Vagina (tissue), 2 donors: ENCODE measurements around the gene FLVCR1. TPM values are rescaled to one million over a fixed set of nuclear protein-coding genes. Genes with fewer than 3 reads are reported as not detected.
"Not testable (repeated sequence)": the region's sequence is repeated elsewhere in the genome, so short reads cannot be mapped to it uniquely, and the experiment has no call there.

ENCODE experiments used
- DNase-seq, 2 donors: peaks; one replicate each; pipeline ENCODE4 v3.0.0-alpha.2; 2017; ENCODE audit errors: extremely low spot score in 2 of 2
- H3K27ac ChIP-seq: fragments of 200-600 bp; sonication (generic); one replicate; pipeline ENCODE4 v1.5.1; 2019
- H3K27me3 ChIP-seq: fragments of 200-600 bp; sonication (generic); one replicate; pipeline ENCODE4 v1.5.1; 2019
- H3K36me3 ChIP-seq, 2 donors: fragments of 200-600 bp; sonication (generic); one replicate each; pipeline ENCODE4 v1.5.1; 2017 to 2019
- H3K4me1 ChIP-seq: fragments of 200-600 bp; sonication (generic); one replicate; pipeline ENCODE4 v1.5.1; 2019
- H3K4me3 ChIP-seq, 2 donors: fragments of 200-600 bp; sonication (generic); 1 replicate in 1 of 2; 2 replicates in 1 of 2; pipeline ENCODE4 v1.5.1; 2016 to 2019
- H3K9me3 ChIP-seq: fragments of 200-600 bp; sonication (generic); one replicate; pipeline ENCODE4 v1.5.1; 2019
- POLR2A ChIP-seq, 2 donors: fragments of 450-650 bp; IDR thresholded peaks; one replicate each; pipeline ENCODE4 v1.6.1; 2017; ENCODE audit warnings: antibody characterized with exemption in 2 of 2, mild to moderate bottlenecking in 2 of 2, moderate library complexity in 2 of 2
- POLR2AphosphoS5 ChIP-seq, 2 donors: sonication (generic); formaldehyde crosslinking; IDR thresholded peaks; one replicate each; pipeline ENCODE4 v1.9.0; 2017; ENCODE audit warnings: antibody characterized with exemption in 2 of 2, mild to moderate bottlenecking in 2 of 2, low read depth in 1 of 2; ENCODE audit not compliant: insufficient read depth in 1 of 2
- intact Hi-C: fragments of 100-400 bp; cut with DNase I; formaldehyde crosslinking; loops from one replicate; pipeline ENCODE4 v1.15.1; 2023
- total RNA-seq: library from RNA; depleted of rRNA; stranded (reverse); fragments of >200 nt; gene quantifications from one replicate; pipeline ENCODE4 v1.2.3, GENCODE V29; 2016
- TF ChIP-seq, protein P1 (sequence below), 3 experiments: fragments of 450-650 bp in 2 of 3; fragments of 200-600 bp in 1 of 3; sonication (generic) in 1 of 3; IDR thresholded peaks; one replicate each; pipeline ENCODE4 v1.5.1; 2017 to 2019; ENCODE audit warnings: antibody characterized with exemption in 3 of 3, mild to moderate bottlenecking in 2 of 3, moderate library complexity in 2 of 3

The FLVCR1 gene
- total RNA-seq, 1 donor from 2014 or later, result 5.6 TPM

DNA sequence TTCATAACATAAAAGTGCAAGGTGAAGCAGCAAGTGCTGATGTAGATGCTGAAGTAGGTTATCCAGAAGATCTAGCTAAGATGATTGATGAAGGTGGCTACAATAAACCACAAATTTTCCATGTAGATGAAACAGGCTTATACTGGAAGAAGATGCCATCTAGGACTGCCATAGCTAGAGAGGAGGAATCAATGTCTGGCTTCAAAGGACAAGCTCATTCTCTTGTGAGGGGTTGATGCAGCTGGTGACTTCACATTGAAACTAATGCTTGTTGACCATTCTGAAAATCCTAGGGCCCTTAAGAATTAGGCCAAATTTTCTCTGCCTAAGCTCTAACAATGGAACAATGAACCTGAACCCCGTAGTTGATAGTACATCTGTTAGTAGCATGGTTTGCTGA, 34.0 kb downstream of the FLVCR1 start:
- Histone ChIP-seq H3K4me1 (no peaks in the 10 kb centered on the region), H3K4me3 (no peak overlapping the region), H3K36me3 (peaks cover 0 to 42% of the 10 kb centered on the region in 2 donors), H3K27ac (no peak overlapping the region), H3K27me3 (no peaks in the 10 kb centered on the region), H3K9me3 (no peaks in the 10 kb centered on the region)
- no peak for DNase-seq
- TF ChIP-seq, protein P1, sequence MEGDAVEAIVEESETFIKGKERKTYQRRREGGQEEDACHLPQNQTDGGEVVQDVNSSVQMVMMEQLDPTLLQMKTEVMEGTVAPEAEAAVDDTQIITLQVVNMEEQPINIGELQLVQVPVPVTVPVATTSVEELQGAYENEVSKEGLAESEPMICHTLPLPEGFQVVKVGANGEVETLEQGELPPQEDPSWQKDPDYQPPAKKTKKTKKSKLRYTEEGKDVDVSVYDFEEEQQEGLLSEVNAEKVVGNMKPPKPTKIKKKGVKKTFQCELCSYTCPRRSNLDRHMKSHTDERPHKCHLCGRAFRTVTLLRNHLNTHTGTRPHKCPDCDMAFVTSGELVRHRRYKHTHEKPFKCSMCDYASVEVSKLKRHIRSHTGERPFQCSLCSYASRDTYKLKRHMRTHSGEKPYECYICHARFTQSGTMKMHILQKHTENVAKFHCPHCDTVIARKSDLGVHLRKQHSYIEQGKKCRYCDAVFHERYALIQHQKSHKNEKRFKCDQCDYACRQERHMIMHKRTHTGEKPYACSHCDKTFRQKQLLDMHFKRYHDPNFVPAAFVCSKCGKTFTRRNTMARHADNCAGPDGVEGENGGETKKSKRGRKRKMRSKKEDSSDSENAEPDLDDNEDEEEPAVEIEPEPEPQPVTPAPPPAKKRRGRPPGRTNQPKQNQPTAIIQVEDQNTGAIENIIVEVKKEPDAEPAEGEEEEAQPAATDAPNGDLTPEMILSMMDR (IDR thresholded peaks at IDR 0.05), result no peak
- no peak for TF ChIP-seq POLR2AphosphoS5 (IDR thresholded peaks at IDR 0.05; ENCODE audit: insufficient read depth in 1 of 2, low read depth in 1 of 2)
- TF ChIP-seq POLR2A (IDR thresholded peaks at IDR 0.05), result no peak
- intact Hi-C loops, result no loop called here

DNA sequence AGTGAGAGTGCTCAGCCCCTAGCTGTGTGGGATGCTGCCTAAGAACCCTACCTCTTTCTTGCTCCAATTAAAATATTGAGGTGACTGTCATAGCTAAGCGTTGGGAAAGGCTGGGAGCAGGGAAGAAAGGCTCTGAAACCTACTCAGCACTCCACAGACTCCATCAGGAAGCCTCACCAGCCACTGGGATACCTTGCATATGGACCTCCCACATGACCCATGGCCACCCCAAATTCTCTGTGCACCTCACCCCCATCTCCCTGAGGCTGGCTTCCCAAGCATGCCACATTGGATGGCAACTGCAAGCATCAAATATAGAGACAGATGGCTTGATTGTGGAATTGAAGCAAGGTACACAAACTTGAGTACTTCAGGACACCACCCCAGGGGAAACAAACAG, 41.8 kb downstream of the FLVCR1 start:
- peaks cover 0 to 19% of the 10 kb centered on the region in 2 donors for H3K36me3 ChIP-seq
- H3K4me3 ChIP-seq, result no peak overlapping the region
- TF ChIP-seq, protein P1 (IDR thresholded peaks at IDR 0.05), result no peak

DNA sequence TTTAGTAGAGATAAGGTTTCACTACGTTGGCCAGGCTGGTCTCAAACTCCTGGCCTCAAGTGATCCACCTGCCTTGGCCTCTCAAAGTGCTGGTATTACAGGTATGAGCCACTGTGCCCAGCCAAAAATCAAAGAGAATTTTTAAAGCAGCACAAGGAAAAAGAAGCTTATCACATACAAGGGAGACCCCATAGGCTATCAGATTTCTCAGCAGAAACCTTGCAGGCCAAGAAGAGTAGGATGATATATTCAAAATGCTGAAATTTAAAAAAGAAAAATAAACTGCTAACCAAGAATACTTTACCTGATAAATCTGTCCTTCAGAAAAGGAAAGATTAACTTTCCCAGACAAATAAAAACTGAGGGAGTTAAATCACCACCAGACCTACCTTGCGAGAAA, 43.2 kb downstream of the FLVCR1 start:
- Histone ChIP-seq H3K27ac (no peak overlapping the region), H3K4me1 (no peaks in the 10 kb centered on the region), H3K9me3 (peaks cover 6% of the 10 kb centered on the region), H3K36me3 (peaks cover 0 to 10% of the 10 kb centered on the region in 2 donors), H3K4me3 (no peak overlapping the region), H3K27me3 (no peaks in the 10 kb centered on the region)
- TF ChIP-seq POLR2AphosphoS5 (IDR thresholded peaks at IDR 0.05; ENCODE audit: insufficient read depth in 1 of 2, low read depth in 1 of 2) (no peak), POLR2A (IDR thresholded peaks at IDR 0.05) (no peak)
- TF ChIP-seq, protein P1 (IDR thresholded peaks at IDR 0.05), result no peak
- DNase-seq, result no peak
- intact Hi-C loops, result no loop called here

More for the DNA sequence above, 41.8 kb downstream of the FLVCR1 start:
- Histone ChIP-seq H3K4me1 (no peaks in the 10 kb centered on the region), H3K27ac (no peak overlapping the region), H3K27me3 (no peaks in the 10 kb centered on the region), H3K9me3 (peaks cover 6% of the 10 kb centered on the region)
- intact Hi-C loops, result no loop called here
- no peak for DNase-seq

DNA sequence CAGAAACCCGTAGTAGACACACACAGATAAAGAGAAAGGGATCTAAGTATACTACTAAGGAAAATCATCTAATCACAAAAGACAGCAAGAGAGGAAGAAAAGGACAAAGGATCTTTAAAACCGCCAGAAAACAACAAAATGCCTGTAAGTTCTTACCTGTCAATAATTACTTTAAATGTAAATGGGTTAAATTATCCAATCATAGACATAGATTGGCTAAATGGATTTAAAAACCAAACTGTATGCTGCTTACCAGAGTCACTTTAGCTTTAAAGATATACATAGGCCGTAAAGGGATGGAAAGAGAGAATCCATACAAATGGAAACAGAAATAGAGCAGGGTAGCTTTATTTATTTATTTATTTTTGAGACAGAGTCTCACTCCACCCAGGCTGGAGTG, 44.0 kb downstream of the FLVCR1 start:
- no peak overlapping the region for H3K4me3 ChIP-seq
- H3K36me3 ChIP-seq, result peaks cover 0 to 10% of the 10 kb centered on the region in 2 donors
- H3K27me3 ChIP-seq, result no peaks in the 10 kb centered on the region
- no peaks in the 10 kb centered on the region for H3K4me1 ChIP-seq
- H3K27ac ChIP-seq, result no peak overlapping the region
- no peak for DNase-seq
- TF ChIP-seq, protein P1 (IDR thresholded peaks at IDR 0.05), result no peak
- TF ChIP-seq POLR2A (IDR thresholded peaks at IDR 0.05) (no peak), POLR2AphosphoS5 (IDR thresholded peaks at IDR 0.05; ENCODE audit: insufficient read depth in 1 of 2, low read depth in 1 of 2) (no peak)
- peaks cover 6% of the 10 kb centered on the region for H3K9me3 ChIP-seq
- intact Hi-C loops, result no loop called here

DNA sequence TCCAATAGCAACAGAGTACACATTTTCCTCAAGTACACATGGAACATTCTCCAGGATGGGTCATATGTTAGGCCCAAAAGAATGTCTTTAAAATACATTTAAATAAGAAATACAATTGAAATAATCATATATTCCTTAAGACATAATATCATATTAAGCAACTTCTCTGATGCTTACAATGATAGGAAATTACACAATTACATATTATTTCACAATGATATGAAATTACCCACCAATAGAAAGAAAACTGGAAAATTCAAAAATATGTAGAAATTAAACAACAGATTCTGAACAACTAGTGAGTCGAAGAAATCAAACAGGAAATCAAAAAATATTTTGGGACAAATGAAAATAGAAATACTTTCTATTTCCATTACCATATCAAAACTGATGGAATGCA, 45.6 kb downstream of the FLVCR1 start:
- Histone ChIP-seq H3K27ac (no peak overlapping the region), H3K27me3 (no peaks in the 10 kb centered on the region), H3K36me3 (peaks cover 0 to 5% of the 10 kb centered on the region in 2 donors), H3K4me1 (no peaks in the 10 kb centered on the region), H3K9me3 (peaks cover 6% of the 10 kb centered on the region), H3K4me3 (no peak overlapping the region)
- TF ChIP-seq POLR2AphosphoS5 (IDR thresholded peaks at IDR 0.05; ENCODE audit: insufficient read depth in 1 of 2, low read depth in 1 of 2) (no peak), POLR2A (IDR thresholded peaks at IDR 0.05) (no peak)
- TF ChIP-seq, protein P1 (IDR thresholded peaks at IDR 0.05), result no peak
- intact Hi-C loops, result no loop called here
- DNase-seq, result no peak

DNA sequence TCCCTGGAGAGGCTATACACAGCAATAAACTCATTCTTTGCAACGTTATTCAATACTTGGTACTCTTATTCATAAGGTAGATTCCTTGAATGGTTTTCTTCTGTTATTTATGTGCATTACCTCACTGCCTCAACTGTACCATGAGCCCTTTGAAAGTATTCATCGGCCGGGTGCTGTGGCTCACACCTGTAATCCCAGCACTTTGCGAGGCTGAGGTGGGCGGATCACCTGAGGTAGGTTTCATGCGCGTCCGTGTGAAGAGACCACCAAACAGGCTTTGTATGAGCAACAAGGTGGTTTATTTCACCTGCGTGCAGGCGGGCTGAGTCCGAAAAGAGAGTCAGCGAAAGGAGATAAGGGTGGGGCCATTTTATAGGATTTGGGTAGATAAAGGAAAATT, 50.0 kb downstream of the FLVCR1 start:
- not testable (repeated sequence) for H3K9me3 ChIP-seq

More for the DNA sequence above, 50.0 kb downstream of the FLVCR1 start:
- DNase-seq, H3K27ac ChIP-seq, H3K4me3 ChIP-seq, intact Hi-C loops, H3K36me3 ChIP-seq, H3K27me3 ChIP-seq, H3K4me1 ChIP-seq: not testable (repeated sequence)
